Tibial artery (tissue), 4 donors: Measurements from ENCODE around the gene LYPD6.

Source experiments
- DNase-seq, 2 donors: peaks; one replicate each; pipeline ENCODE4 v3.0.0-alpha.2; 2019
- H3K27ac ChIP-seq, 2 donors: fragments of 200-600 bp; sonication (generic) in 1 of 2; 1 replicate in 1 of 2; 2 replicates in 1 of 2; pipeline ENCODE4 v1.5.1; 2018 to 2019; ENCODE audit warnings: mild to moderate bottlenecking in 1 of 2
- H3K27me3 ChIP-seq, 2 donors: fragments of 200-600 bp; sonication (generic) in 1 of 2; one replicate each; pipeline versions ENCODE4 v1.5.1 to v1.6.0; 2016 to 2019
- H3K36me3 ChIP-seq, 3 donors: fragments of 200-600 bp; sonication (generic) in 2 of 3; one replicate each; pipeline ENCODE4 v1.5.1; 2016 to 2019; ENCODE audit warnings: mild to moderate bottlenecking in 2 of 3
- H3K4me1 ChIP-seq, 4 donors: fragments of 200-600 bp; sonication (generic) in 2 of 4; 1 replicate in 3 of 4; 2 replicates in 1 of 4; pipeline ENCODE4 v1.5.1; 2016 to 2019
- H3K4me3 ChIP-seq, 2 donors: fragments of 200-600 bp; sonication (generic) in 1 of 2; 1 replicate in 1 of 2; 2 replicates in 1 of 2; pipeline ENCODE4 v1.5.1; 2018 to 2019; ENCODE audit warnings: mild to moderate bottlenecking in 2 of 2
- H3K9me3 ChIP-seq, 3 donors: fragments of 200-600 bp; sonication (generic) in 1 of 3; one replicate each; pipeline ENCODE4 v1.5.1; 2016 to 2019
- CTCF ChIP-seq, 2 experiments: fragments of 200-600 bp in 1 of 2; fragments of 450-650 bp in 1 of 2; IDR thresholded peaks; one replicate each; pipeline ENCODE4 v1.5.1; 2017 to 2019; ENCODE audit warnings: antibody characterized with exemption in 2 of 2, mild to moderate bottlenecking in 1 of 2, moderate library complexity in 1 of 2
- intact Hi-C: fragments of 100-400 bp; cut with DNase I; formaldehyde crosslinking; loops from one replicate; pipeline ENCODE4 v1.15.0; 2023; ENCODE audit warnings: low total_unique reads

LYPD6 gene

GRCh38 chr2:149330127-149331022 is at the start of gene LYPD6:
TSS of gene LYPD6 (plus strand) at chr2:149330587. CDS start at chr2:149437709, 107,122 bp downstream.
- H3K27me3 ChIP-seq = peaks cover 0 to 11% of the 10 kb centered on the region in 2 donors
- DNase-seq = peak; percentile 30 to 76
- H3K36me3 ChIP-seq = no peaks in the 10 kb centered on the region
- H3K27ac ChIP-seq = peak within 1 kb of the TSS; percentile 52 to 60
- no peaks in the 10 kb centered on the region for H3K9me3 ChIP-seq
- TF ChIP-seq CTCF (IDR thresholded peaks at IDR 0.05) = no peak
- intact Hi-C loops = no loop called here
- peak within 1 kb of the TSS; percentile 62 to 77 for H3K4me3 ChIP-seq
- H3K4me1 ChIP-seq = peaks cover 0 to 22% (median 16%) of the 10 kb centered on the region in 4 donors

GRCh38 chr2:149281441-149281840 is 48.9 kb upstream of the LYPD6 start:
- Histone ChIP-seq H3K36me3 (no peaks in the 10 kb centered on the region), H3K4me1 (no peaks in the 10 kb centered on the region), H3K27me3 (peaks cover 0 to 4% of the 10 kb centered on the region in 2 donors), H3K4me3 (no peak overlapping the region), H3K27ac (no peak overlapping the region), H3K9me3 (no peaks in the 10 kb centered on the region)
- intact Hi-C loops = no loop called here
- no peak for DNase-seq
- no peak for TF ChIP-seq CTCF (IDR thresholded peaks at IDR 0.05)

GRCh38 chr2:149290662-149291061 is 39.7 kb upstream of the LYPD6 start:
- DNase-seq = no peak
- intact Hi-C loops = no loop called here
- no peak for TF ChIP-seq CTCF (IDR thresholded peaks at IDR 0.05)

GRCh38 chr2:149291881-149292280 is 38.5 kb upstream of the LYPD6 start:
- Histone ChIP-seq H3K27ac (no peak overlapping the region), H3K4me1 (no peaks in the 10 kb centered on the region), H3K4me3 (no peak overlapping the region), H3K27me3 (no peaks in the 10 kb centered on the region), H3K9me3 (no peaks in the 10 kb centered on the region), H3K36me3 (no peaks in the 10 kb centered on the region)
- no peak for DNase-seq
- TF ChIP-seq CTCF (IDR thresholded peaks at IDR 0.05) = no peak
- intact Hi-C loops = no loop called here

More at GRCh38 chr2:149290662-149291061, 39.7 kb upstream of the LYPD6 start:
- H3K27me3 ChIP-seq = no peaks in the 10 kb centered on the region
- H3K9me3 ChIP-seq = no peaks in the 10 kb centered on the region
- no peak overlapping the region for H3K4me3 ChIP-seq
- no peak overlapping the region for H3K27ac ChIP-seq
- no peaks in the 10 kb centered on the region for H3K36me3 ChIP-seq
- H3K4me1 ChIP-seq = no peaks in the 10 kb centered on the region

GRCh38 chr2:149296031-149296430 is 34.4 kb upstream of the LYPD6 start:
- TF ChIP-seq CTCF (IDR thresholded peaks at IDR 0.05) = no peak
- no peak overlapping the region for H3K4me3 ChIP-seq
- DNase-seq = no peak
- no peaks in the 10 kb centered on the region for H3K9me3 ChIP-seq
- H3K4me1 ChIP-seq = no peaks in the 10 kb centered on the region
- no peaks in the 10 kb centered on the region for H3K27me3 ChIP-seq
- H3K36me3 ChIP-seq = no peaks in the 10 kb centered on the region
- H3K27ac ChIP-seq = no peak overlapping the region
- intact Hi-C loops = no loop called here
